GM12872 (cell line): ENCODE data around the gene URB1.

Experiments
- TF ChIP-seq, protein P1 (sequence below): IDR thresholded peaks from 3 replicates; pipeline ENCODE4 v1.5.1; 2011; ENCODE audit warnings: low read depth, mild to moderate bottlenecking, low read length, moderate library complexity; ENCODE audit not compliant: insufficient read depth

Gene URB1

GRCh38 chr21:32335601-32336575 is 56.9 kb downstream of the URB1 start:
- TF ChIP-seq, protein P1, sequence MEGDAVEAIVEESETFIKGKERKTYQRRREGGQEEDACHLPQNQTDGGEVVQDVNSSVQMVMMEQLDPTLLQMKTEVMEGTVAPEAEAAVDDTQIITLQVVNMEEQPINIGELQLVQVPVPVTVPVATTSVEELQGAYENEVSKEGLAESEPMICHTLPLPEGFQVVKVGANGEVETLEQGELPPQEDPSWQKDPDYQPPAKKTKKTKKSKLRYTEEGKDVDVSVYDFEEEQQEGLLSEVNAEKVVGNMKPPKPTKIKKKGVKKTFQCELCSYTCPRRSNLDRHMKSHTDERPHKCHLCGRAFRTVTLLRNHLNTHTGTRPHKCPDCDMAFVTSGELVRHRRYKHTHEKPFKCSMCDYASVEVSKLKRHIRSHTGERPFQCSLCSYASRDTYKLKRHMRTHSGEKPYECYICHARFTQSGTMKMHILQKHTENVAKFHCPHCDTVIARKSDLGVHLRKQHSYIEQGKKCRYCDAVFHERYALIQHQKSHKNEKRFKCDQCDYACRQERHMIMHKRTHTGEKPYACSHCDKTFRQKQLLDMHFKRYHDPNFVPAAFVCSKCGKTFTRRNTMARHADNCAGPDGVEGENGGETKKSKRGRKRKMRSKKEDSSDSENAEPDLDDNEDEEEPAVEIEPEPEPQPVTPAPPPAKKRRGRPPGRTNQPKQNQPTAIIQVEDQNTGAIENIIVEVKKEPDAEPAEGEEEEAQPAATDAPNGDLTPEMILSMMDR = no peak

GRCh38 chr21:32334980-32335531 is 57.8 kb downstream of the URB1 start:
- TF ChIP-seq, protein P1 = no peak

DNA sequence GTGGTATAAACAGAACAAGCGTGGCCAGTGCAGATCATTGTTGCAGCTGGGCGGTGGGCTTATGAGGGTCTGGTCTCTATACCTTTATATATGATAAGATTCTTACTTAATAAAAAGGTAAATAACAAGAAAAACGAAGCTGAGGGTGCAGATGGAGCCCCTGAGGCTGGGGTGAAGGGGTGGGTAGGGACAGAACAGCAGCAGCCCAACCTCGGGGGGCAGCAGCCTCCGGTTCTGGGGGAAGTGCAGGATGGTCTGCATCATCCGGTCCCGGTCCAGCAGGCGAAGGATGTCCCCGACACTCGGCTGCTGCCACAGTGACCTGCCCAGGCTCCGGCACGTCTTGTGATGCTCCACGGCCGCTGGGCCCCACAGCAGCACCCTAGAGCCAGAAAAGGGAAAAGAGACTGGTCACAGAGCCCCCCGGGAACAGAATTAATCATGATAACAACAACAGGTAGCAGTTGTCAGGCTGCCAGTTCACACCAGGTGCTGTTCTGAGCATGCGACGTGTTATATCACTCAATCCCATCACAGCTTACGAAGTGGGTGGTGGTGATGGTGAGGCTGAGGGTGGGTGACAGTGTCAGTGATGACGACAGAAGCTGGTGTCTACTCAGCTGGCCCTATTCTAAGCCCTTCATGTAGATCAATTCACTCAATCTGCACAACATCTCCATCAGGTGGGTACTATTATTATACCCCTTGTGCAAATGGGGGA is 58.7 kb downstream of the URB1 start:
- TF ChIP-seq, protein P1 = no peak

DNA sequence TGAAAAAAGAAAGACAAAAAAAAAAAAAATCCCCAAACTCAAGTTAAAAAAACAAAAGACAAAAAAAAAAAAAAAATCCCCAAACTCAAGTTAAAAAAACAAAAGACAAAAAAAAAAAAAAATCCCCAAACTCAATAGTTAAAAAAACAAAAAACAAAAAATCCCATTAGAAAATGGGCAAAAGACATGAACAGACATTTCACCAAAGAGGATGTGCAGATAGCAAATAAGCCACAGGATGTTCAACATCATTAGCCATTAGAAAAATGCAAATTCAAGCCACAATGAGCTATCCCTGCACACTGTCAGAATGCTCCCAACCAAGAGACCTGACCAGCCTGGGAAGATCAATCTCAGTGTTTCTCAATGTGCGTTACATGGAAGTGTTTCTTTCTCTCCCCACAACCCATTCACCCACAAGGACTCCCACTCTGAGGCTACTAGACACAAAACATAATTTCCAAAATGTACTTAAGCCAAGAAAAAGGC is 60.3 kb downstream of the URB1 start:
- TF ChIP-seq, protein P1 = no peak

DNA sequence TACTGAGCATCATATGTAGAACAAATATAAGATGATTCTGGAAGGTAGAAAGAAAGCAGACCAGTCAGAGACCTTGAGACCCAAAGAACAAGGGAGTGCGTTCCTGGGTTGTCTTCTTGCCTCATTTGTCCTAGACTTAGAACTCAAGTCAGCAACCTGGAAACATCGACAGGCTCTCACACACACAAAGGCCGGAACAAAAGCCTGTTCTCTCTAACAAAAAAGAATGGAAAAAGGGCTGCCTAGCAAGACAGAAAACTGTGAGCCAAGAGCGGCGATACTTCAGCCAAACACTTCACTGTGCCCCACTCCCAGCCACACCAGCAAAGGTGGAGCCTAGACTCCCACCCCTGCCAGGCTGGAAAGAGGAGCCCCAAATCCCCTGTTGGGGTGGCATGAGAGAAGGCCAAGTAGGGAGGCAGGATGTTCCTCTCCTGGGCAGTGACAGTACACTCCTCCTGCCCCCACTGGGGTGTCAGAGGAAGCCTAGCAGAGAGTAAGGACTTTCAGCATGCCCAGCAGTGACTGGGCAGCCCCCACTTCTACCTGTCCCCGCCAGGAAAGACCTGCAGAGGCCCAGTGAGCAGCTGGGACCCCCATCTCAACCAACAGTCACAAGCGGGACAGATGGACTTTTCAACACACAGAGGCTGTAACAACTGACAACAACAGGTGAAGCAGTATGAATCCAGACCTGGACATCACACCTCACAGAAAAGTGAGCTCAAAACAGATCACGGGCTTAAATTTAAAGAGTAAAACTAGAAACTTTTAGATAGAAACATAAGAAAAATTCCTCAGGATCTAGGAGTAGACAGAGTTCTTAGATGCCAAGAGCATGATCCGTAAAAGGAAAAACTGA is 61.1 kb downstream of the URB1 start:
- TF ChIP-seq, protein P1 = no peak

- TF ChIP-seq, protein P1 = no peak
Measured at GRCh38 chr21:32330784-32331311, 62.0 kb downstream of the URB1 start.
